ENCODE data around the gene EPHB6.

The EPHB6 gene

DNA sequence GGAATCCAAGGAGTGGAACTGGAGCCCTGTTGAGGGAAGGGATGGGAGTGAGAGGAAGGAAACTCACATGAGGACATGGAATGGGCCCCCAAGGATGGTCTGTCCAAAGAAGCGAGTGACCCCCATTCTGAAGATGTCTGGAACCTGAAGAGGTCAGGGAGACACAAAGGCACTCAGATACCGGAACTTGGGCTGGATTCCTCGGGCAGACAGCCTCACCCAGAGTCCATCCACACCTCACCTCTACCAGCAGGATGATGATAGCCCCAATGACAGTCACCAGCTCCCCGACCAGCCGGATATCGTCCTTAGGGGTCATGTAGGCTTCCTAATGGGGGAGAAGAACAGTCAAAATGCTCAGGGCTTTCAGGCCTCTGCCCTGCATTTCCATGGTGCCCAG is 20.0 kb downstream of the EPHB6 start:
- no peak for DNase-seq (ENCODE audit: low read depth)
- TF ChIP-seq MYC (IDR thresholded peaks at IDR 0.05; ENCODE audit: low read depth, low read length): no peak
- TF ChIP-seq CTCF (IDR thresholded peaks at IDR 0.05; ENCODE audit: low read depth, low read length): no peak
- no peak for TF ChIP-seq POLR2A (IDR thresholded peaks at IDR 0.05; ENCODE audit: extremely low read depth, insufficient read length)
- TF ChIP-seq, protein P1, sequence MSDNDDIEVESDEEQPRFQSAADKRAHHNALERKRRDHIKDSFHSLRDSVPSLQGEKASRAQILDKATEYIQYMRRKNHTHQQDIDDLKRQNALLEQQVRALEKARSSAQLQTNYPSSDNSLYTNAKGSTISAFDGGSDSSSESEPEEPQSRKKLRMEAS (IDR thresholded peaks at IDR 0.05; ENCODE audit: low read depth, low read length): no peak

DNA sequence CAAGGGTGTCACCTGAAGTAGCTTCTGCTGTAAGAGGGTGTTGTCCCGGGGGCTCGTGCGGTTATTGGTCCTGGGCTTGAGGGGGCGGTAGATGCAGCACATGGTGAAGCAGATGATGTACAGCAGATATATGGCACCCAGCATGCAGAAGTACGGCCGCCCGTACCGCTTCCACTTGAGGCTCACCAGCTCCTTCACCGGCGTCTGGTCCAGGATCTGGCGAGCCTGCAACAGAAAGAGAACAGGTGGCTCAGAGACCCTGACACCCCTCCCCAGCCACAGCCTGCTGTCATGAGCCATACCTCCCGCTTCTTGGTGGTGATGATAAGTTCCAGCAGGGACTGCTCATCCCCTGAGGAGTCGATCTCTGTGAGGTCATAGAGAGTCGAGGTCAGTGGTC is 20.6 kb downstream of the EPHB6 start:
- TF ChIP-seq CTCF (IDR thresholded peaks at IDR 0.05; ENCODE audit: low read depth, low read length): no peak
- no peak for TF ChIP-seq POLR2A (IDR thresholded peaks at IDR 0.05; ENCODE audit: extremely low read depth, insufficient read length)
- no peak for TF ChIP-seq MYC (IDR thresholded peaks at IDR 0.05; ENCODE audit: low read depth, low read length)
- TF ChIP-seq, protein P1 (IDR thresholded peaks at IDR 0.05; ENCODE audit: low read depth, low read length): no peak
- DNase-seq (ENCODE audit: low read depth): no peak
- H3K4me3 ChIP-seq (ENCODE audit: low read depth, low read length): no peak overlapping the region

More for the DNA sequence above, 20.0 kb downstream of the EPHB6 start:
- H3K4me3 ChIP-seq (ENCODE audit: low read depth, low read length): no peak overlapping the region

GRCh38 chr7:142876236-142876960 is 21.5 kb downstream of the EPHB6 start:
- no peak overlapping the region for H3K4me3 ChIP-seq (ENCODE audit: low read depth, low read length)
- DNase-seq (ENCODE audit: low read depth): no peak
- no peak for TF ChIP-seq POLR2A (IDR thresholded peaks at IDR 0.05; ENCODE audit: extremely low read depth, insufficient read length)
- no peak for TF ChIP-seq CTCF (IDR thresholded peaks at IDR 0.05; ENCODE audit: low read depth, low read length)
- no peak for TF ChIP-seq MYC (IDR thresholded peaks at IDR 0.05; ENCODE audit: low read depth, low read length)
- TF ChIP-seq, protein P1 (IDR thresholded peaks at IDR 0.05; ENCODE audit: low read depth, low read length): no peak

GRCh38 chr7:142876991-142877910 is 22.4 kb downstream of the EPHB6 start:
- TF ChIP-seq CTCF (IDR thresholded peaks at IDR 0.05; ENCODE audit: low read depth, low read length): no peak
- TF ChIP-seq, protein P1 (IDR thresholded peaks at IDR 0.05; ENCODE audit: low read depth, low read length): no peak
- no peak for TF ChIP-seq MYC (IDR thresholded peaks at IDR 0.05; ENCODE audit: low read depth, low read length)
- TF ChIP-seq POLR2A (IDR thresholded peaks at IDR 0.05; ENCODE audit: extremely low read depth, insufficient read length): no peak
- DNase-seq (ENCODE audit: low read depth): no peak

DNA sequence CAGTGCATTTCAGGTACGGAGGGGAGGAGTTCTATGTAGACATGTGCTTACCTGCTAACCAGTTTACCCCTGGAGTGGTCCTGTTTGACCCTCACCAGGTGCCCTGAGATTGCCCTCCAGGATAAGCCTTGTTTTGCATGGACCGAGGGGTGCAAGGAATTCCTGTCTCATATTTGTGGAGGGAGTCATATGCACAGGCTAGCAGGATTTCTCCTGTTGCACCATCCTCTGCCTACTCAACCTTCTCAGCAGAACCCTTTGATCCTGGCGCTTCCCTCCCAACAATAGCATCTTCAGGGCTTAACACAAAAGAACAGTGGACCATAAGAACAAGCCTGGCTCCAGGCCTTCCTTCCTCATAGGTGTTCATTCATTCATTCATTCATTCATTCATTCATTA is 23.4 kb downstream of the EPHB6 start:
- TF ChIP-seq, protein P1 (IDR thresholded peaks at IDR 0.05; ENCODE audit: low read depth, low read length): no peak
- no peak for TF ChIP-seq POLR2A (IDR thresholded peaks at IDR 0.05; ENCODE audit: extremely low read depth, insufficient read length)
- TF ChIP-seq MYC (IDR thresholded peaks at IDR 0.05; ENCODE audit: low read depth, low read length): no peak
- TF ChIP-seq CTCF (IDR thresholded peaks at IDR 0.05; ENCODE audit: low read depth, low read length): no peak
- no peak overlapping the region for H3K4me3 ChIP-seq (ENCODE audit: low read depth, low read length)
- DNase-seq (ENCODE audit: low read depth): no peak

More at GRCh38 chr7:142876991-142877910, 22.4 kb downstream of the EPHB6 start:
- H3K4me3 ChIP-seq (ENCODE audit: low read depth, low read length): no peak overlapping the region

All from NB4 (cell line).